GM21360 (cell line): ENCODE measurements around the gene VCL.
"Not testable (repeated sequence)": the region's sequence is repeated elsewhere in the genome, so short reads cannot be mapped to it uniquely, and the experiment has no call there.

Source experiments
- ATAC-seq: cut with Tn5 transposase; IDR thresholded peaks from one replicate; pipeline ENCODE4 v1.9.1; 2021; ENCODE audit warnings: mild to moderate bottlenecking, moderate library complexity; ENCODE audit not compliant: unreplicated experiment

Gene VCL

DNA sequence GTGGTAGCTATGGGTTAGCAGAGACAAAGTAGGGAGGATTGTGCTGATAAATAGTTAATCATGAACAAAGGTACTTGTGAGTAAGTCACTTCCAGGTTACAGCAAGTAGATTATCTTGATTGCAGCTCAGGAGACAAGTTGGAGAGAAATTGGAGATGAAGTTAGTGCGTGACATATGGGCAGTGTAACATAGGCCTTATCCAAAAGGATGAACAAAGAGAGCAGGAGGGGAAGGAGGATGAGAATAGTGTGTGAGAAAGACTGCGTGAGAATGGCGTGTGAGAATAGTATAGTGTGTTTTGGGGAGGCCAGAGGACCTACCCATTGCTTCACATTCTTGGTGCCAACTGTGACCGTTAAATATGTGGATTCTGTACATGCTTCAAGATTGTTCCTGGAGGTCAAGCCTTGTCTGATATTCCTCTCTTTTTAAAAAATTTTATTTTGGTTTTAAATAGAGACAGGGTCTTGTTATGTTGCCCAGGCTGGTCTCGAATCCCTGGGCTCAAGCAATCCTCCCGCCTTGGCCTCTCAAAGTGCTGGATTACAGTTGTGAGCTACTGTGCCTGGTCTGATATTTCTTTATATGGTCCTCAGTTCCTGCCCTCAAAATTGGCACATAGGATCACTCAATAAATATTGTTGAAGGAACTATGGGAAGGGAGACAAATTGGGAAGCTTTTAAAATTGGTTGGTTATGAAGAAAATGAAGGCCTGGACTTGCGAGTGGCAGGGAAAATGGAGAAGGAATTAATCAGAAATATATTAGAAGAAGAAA lies 3.2 kb downstream of the VCL start:
- ATAC-seq: no peak

DNA sequence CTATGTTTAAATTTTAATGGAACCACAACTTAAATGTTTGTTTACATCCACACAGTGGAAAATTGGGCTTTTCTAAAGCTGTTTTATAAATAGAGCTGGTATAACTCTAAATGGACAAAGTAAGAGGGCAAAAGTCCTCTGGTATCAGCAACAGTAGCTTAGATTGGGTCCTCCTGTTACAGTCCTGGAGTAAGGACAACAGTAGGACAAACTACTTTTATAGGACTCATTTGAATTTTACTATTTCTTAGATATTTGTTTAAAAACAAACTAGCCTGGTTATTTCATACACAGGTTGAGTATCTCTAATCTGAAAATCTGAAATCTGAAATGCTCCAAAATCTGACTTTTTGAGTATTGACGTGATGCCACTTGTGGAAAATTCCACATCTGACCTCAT lies 8.4 kb downstream of the VCL start:
- no peak for ATAC-seq

DNA sequence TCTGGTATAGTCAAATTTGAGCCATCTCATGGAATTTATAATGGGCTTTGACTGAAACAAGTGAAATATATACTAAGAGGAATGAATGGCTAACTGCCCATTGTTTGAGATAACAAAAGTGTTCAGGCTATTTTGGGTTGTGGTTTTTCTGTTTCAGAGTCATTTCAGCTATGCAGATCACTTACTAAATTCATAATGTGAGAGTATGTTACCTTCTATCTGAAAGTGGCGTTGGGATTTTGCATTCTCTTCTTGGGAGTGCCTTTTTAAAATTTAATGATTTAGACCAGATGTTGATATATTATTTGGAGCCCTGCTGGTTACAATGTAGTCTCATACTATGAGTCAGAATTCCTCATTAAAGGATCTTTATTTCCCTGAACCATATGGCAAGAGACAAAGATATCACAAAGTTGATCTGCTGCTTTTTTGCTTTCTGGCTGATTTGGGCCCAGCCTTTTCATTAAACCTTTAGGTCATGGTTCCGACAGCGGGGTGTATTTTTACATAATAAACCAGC lies 10.4 kb downstream of the VCL start:
- no peak for ATAC-seq

DNA sequence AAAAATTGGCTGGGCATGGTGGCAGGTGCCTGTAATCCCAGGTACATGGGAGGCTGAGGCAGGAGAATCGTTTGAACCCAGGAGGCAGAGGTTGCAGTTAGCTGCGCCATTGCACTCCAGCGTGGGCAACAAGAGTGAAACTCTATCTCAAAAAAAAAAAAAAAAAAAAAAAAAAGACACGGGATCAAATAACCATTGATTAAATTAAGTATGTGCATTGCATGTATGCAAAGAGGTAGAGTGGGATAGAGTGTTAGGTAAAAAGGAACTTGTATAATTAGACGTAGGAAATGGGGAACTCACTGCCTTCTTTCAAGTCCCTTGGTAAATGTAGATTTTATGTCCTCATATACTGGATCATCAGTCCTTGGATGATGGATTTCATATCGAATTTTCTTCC lies 13.1 kb downstream of the VCL start:
- ATAC-seq: no peak

DNA sequence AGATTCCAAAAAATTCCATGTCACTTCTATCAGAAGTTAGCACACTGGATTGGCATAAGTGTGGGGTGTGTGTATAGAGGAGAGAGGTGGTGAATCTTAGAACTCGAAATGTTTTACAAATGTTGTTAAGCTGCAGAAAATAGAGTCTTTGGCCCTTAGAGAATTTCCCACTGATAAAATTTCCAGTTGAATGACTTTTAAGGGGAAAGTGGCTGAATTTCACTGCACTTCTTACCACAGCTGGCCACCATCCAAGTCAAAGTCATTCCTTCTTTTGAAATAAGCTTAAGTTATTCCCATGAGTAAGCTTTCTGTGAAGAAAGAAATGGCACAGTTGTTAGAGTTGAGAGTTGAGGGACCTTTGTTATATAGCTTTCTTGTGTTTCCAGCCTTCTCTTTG lies 13.9 kb downstream of the VCL start:
- no peak for ATAC-seq

DNA sequence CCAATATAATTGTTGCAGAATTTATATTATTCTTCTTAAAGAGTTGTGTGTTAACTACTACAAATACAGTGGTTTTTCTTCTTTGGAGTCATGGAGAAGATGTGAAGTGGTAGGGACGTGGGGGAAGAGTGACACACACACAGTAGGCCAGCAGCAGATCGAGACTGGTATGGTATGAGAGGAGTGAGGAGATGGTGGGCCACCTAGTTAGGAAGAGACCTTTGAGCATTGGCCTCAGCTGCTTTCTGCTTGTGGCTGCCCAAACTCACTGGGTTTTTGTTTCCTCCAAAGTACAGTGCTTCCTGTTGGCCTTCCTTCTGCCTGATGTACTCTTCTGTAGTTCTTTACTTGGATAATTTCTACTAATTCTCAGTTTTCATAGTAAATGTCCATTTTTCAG lies 14.6 kb downstream of the VCL start:
- no peak for ATAC-seq

DNA sequence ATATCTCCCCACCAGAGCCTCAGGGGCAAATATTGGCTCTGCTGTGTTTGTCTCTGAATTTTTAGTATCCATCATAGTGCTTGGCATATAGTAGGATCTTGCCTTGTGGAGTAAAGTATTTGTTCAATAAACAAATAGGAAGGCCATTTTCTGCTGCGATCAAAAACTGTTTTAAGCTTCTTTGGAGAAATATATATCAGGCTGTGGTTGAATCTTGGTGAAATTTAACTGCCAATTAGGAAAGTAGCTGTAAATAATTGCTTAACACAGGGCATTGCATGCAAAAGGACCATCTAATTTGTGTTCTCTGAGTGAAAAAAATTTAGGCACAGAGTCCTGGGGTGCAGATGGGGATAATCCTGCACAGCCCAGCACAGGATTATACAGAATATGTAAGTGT lies 15.1 kb downstream of the VCL start:
- no peak for ATAC-seq

DNA sequence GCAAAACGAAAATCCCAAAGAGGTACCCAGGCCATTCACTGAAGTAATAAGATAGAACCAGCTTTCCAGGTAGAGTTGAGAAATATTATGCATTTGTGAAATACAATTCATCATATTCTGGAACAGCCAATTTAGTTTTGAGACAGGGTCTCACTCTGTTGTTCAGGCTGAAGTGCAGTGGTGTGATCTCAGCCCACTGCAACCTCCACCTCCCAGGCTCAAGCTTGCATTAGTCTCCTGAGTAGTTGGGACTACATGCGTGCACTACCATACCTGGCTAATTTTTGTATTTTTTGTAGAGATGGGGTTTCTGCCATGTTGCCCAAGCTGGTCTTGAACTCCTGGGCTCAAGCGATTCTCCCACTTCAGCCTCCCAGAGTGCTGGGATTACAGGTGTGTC lies 16.7 kb downstream of the VCL start:
- ATAC-seq: not testable (repeated sequence)

DNA sequence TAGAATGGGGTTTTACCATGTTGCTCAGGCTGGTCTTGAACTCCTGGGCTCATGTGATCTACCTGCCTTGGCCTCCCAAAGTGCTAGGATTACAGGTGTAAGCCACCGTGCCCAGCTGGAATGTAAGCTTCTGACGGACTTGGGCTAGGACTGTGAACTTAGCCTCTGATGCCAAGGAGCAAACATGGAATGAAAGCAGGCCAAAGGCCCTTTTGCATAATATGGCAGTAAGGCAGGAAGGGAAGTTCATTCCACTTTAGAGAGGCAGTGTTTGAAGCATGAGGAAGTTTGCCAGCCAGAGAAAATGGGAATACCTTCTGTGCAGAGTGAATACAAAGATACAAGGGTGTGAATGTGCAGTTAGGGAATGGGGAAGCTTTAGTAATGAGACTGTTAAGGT lies 20.3 kb downstream of the VCL start:
- ATAC-seq: no peak

DNA sequence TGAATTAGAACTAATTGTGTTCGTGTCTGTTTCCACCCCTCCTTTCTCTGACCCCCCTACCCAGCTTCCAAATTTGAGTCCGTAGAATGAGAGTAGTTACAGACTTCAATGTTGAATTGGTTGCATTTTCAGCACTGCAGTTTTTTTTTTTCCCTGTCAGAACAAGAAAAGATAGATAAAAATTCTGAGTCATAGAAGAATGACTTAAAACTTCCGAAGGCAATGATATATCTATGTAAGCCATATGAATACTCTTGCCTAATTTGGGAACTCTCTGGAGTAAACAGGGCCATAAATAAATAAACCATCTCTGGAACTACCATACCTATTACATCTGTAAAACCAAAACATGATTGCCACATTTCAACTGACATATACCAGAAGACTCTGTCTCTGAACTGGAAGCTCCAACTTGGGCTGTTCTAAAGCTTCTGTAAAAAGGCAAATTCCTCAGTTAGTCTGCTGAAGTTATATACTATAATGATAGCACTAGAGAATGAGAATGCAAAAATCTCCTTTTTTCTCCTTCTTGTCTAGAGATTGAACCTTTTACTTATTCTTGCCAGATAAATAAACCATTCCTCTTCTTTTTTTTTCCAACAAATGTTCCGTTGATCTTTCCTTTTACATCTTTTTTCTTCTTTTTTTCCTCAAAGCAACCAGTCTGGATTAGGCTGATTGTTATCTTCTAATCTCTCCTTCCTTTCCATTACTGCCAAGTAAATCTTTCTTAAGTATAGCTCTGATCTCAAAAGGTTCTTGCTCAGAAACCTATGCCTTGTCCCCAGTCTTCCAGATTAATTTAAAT lies 23.5 kb downstream of the VCL start:
- no peak for ATAC-seq

DNA sequence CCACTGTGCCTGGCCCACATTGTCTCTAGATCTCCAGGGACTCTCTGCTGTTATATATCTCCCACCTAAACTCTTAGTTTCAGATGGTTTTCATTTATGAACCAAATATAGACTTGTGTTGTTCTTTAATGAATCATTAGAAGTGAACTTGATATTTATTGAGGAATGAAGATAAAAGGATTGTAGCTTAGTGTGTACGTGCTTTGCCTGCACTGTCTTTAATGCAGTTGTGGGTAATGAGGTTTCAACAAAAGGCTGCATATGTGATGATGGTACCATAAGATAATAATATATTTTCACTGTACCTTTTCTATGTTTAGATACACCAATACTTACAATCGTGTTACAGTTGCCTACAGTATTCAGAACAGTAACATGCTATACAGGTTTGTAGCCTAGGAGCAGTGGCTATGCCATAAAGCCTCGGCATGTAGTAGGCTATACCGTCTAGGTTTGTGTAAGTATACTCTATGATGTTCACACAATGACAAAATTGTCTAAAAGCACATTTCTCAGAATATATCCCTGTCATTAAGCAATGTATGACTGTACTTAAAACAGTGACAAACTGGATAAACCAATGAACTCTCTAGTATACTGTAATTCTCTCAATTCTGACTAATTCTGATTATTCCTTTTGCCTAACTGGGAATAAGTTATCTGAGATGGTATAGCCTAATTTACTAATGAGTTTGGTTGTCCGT lies 25.2 kb downstream of the VCL start:
- ATAC-seq: no peak

DNA sequence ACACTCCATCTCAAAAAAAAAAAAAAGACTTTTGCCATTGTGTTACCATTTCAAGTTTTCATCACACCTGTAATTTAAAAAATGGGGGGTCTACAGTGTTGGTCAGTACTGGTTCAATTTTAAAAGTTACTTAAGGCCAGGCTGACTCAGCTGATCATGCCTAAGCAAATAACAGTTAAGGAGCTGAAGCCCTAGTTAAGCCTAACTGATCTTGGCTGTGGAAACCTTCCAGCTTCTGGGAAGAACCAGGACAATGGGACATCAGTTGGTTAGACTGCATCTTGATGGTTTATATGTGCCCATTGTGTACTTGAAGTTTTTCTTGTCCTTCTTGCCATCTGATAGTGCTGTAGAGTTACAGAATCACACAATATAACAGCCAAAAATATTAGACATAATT lies 26.7 kb downstream of the VCL start:
- ATAC-seq: no peak

DNA sequence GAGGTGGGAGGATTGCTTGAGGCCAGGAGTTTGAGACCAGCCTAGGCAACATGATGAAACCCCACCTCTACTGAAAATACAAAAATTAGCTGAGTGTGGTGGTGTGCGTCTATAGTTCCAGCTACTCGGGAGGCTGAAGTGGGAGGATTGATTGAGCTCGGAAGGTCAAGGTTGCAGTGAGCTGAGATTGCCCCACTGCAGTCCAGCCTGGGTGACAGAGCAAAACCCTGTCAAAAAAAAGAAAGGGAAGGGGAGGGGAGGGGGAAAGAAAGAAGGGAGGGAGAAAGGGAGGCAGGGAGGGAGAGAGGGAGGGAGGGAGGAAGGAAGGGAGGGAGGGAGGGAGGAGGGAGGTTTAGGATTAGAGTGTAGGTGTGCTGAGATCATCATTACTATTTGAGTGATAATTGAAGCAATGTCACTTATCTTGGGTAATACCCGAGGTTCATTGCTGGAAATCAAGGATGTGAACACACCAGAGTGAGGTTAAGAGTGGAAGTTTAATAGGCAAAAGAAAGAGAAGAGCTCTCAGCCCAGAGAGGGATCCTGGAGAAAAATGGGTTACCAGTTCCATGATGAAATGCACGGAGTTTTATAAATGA lies 27.6 kb downstream of the VCL start:
- no peak for ATAC-seq

DNA sequence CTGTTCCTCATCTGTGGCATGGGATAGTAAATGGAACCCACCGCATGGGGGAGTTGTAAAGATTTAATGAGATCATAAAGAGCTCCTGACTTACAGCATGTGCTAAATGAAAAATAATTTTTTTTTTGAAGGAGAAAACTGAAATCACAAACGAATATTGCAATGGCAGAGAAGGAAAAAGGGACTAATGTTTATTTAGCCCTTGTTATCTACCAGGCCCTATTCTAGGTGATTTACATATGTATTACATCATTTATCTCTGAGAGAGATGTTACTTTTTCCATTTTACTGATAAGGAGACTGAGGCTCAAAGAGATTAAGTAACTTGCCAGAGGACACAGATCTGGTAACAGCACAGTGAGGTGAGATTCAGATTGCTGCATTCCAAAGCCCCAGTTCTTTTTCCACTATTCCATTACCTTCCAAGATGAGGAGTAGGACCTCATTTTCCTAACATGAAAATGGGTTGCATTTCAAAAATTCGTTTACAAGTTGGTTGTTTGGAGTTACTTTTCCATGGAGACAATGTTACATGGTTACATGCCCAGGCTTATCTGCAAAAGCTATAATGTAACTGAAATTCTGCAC lies 28.6 kb downstream of the VCL start:
- ATAC-seq: no peak

DNA sequence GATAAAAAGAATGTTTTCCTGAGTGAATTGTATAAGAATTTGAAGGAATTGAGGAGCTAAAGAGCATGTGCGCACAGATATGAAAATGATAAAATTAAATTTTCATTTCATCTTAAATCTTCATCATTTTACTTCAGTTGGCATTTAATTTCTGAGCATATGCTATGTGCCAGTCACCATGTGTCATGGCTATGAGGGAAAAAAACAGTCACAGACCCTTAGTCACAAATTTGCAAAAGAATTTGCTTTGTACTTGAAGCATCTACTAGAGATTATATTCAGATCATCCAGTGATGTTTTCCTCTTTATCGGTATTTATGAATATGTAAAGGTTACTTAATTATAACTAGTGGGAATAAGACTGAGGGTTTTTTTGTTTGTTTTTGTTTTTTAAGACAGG lies 29.8 kb downstream of the VCL start:
- no peak for ATAC-seq

DNA sequence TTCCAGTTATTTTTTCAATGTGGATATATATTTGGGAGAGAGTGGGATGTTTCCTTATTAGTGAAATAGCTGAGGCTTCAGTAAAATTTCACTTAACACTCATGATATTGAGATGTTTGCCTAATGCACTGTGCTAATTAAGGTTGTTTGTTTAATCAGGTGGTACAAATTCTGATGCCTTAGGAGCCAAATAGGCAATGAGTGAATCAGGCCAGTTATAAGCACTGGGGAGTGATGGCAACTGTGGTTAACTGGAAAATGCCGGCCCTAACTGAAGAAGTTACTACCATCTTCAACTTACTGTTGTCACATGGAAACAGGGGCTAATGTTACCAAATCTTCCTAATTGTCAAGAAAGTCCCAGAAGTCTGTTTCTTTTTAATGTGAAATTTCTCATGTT lies 32.0 kb downstream of the VCL start:
- no peak for ATAC-seq

DNA sequence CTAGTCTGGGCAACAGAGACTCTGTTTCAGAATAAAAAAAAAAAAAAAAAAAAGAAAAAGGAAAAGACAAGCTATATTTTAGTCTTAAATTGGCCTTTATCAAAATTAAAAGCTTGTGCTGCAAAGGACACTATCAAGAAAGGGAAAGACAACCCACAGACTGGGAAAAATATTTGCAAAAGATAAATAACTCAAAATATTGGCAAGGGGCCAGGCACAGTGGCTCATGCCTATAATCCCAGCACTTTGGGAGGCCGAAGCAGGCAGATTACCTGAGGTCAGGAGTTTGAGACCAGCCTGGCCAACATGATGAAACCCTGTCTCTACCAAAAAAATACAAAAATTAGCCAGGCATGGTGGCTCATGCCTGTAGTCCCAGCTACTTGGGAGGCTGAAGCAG lies 34.3 kb downstream of the VCL start:
- ATAC-seq: not testable (repeated sequence)

DNA sequence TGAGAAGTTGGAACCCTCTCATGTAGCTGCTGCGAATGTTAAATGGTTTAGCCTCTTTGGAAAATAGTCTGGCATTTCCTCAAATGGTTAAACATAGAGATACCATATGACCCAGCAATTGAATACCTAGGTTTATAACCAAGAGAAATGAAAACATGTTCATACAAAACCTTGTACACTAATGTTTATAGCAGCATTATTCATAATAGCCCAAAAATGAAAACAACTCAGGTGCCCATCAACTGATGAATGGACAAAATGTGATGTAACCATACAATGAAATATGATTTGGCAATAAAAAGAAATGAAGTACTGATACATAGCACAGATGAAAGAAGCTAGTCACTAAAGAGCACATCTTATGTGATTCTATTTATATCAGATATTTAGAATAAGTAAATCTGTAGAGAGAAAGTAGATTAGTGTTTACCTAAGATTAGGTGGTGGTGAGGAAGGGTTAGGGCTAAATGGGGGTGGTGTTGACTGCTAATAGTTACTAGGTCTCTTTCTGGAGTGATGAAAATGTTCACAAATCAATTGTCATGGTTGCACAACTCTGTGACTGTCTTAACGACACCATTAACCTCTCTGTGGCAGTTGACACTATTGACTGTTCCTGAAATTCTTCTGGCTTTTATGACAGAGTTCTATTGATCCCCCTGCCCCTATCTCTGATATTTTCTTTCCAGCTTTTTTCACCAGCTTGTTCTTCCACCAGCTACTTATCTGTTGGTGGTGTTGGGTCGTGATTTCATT lies 35.2 kb downstream of the VCL start:
- no peak for ATAC-seq

DNA sequence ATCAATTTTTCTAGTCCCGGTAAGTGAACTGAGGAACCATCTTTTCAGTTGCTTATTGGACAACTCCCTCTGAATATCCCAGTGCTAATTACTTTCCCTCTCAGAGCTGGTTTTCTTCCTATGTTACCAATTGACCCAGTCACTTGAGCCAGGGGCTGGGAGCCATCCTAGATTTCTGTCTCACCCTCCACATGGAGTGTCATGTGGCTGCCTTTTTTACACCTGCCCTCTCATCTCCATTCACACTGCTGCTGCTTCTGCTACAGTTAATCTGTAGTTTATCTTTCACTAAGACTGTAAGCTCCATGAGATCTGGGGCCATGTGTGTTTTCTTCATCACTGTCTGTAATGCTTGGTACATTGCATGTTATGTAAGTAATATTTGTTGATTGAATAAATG lies 35.8 kb downstream of the VCL start:
- ATAC-seq: no peak

DNA sequence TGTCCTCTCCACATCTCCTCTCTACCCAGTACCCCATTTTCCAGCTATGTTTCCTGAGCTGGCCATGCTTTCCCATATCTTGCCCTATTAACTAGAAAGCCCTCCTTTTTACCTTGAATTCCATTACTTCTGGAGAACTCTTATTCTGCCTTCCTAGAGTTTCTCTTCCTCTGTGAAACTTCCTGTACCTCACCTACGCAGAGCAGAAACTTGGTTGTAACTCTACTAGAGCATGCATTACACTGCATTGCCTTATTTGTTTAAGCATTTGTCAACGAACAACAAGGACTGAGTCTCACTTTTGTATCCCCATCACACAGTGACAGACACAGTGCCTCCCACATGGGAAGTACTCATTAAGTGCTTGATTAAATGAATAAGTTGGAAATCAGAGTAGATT lies 36.4 kb downstream of the VCL start:
- no peak for ATAC-seq
